HG02588 (cell line): ENCODE results near the gene GSN.

Experiments used
- ATAC-seq: cut with Tn5 transposase; IDR thresholded peaks from one replicate; pipeline ENCODE4 v1.9.1; 2021; ENCODE audit warnings: mild to moderate bottlenecking, moderate library complexity; ENCODE audit not compliant: unreplicated experiment

Gene GSN

DNA sequence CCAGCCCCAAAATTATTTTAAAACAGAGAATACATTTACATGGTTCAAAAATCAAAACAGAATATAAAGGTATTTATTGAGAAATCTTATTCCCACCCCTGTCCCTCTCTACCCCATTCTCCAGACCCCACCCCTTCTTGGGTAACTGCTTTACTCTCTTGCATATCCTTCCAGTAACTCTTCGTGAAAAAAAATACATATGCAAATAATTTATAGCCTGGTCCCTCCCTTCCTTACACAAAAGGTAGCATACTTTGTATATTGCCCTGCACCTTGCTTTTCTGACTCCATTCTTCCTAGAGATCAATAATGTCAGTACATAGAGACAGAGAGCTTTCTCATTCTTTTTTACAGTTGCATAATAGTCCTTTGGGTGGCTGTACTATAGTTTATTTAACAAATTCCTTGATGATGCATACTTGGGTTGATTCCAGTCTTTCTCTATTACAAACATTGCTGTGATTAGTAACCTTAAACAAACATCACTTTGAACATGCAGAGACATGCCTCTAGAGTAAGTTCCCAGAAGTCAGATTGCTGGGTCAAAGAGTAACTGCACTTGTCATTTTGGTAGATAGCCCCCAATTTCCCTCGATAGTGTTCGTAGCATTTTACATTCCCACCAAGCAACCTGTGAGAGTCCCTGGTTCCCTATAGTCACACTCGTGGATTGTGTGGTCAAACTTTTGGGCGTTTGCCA lies 54.2 kb downstream of the GSN start:
- no peak for ATAC-seq

DNA sequence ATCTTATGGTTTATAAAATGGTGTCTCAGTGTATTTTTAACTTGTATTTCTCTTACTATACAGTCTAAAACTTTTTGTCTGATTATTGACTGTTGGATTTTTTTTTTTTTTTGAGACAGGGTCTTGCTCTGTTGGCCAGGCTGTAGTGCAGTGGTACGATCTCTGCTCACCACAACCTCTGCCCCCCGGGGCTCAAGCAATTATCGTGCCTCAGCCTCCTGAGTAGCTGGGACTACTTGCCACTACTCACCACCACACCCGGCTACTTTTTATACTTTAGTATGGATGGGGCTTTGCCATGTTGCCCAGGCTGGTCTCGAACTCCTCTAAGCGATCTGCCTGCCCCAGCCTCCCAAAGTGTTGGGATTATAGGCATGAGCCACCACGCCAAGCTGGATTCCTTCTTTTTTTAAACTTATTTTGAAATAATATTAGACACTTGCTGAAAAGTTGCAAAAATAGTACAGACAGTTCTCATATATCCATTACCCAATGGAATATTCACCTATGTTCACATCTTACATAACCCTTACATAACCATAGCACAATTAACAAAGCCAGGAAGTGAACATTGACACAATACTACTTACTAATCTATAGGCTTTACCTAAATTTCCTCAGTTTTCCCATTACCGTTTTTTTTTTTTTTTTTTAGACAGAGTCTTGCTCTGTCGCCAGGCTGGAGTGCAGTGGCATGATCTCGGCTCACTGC lies 54.9 kb downstream of the GSN start:
- no peak for ATAC-seq

DNA sequence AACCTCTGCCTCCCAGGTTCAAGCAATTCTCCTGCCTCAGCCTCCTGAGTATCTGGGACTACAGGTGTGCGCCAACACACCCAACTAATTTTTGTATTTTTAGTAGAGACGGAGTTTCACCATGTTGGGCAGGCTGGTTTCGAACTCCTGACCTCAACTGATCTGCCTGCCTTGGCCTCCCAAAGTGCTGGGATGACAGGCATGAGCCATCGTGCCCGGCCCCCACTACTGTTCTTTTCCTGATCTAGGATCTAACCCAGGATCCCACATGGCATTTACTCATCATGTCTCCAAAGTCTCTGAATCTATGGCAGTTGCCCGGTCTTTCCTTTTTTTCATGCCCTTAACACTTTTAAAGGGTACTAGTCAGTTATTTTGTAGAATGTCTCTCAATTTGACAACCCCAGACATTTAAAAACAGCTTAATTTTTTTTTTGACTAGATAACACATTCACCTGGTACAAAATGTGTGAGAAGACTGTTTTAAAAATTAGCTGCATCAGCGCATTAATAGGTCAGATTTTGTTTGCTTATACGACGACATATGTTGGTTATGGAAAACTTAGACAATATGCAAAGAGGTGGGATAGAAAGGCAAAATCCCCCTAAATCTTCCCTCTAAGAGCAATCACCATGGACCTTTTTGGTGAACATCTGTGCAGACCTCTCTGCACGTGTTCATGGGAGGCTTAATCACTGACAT lies 55.6 kb downstream of the GSN start:
- ATAC-seq, result no peak

DNA sequence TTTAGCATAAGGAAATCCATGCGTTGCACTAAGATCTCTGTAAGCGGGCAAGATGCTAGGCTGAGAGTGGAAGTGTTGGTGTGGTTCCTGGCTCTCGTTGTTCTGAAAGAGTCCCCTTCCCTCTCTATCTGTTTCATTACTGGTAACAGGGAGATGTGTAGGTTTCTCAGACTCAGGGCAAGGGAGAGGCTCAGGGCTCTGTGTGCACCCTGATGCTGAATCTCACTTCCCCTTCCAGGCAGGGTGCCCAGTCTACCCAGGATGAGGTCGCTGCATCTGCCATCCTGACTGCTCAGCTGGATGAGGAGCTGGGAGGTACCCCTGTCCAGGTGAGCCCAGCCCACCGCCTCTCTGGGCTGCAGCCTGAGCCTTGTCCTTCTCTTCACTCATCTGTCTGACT lies 56.4 kb downstream of the GSN start:
- no peak for ATAC-seq

DNA sequence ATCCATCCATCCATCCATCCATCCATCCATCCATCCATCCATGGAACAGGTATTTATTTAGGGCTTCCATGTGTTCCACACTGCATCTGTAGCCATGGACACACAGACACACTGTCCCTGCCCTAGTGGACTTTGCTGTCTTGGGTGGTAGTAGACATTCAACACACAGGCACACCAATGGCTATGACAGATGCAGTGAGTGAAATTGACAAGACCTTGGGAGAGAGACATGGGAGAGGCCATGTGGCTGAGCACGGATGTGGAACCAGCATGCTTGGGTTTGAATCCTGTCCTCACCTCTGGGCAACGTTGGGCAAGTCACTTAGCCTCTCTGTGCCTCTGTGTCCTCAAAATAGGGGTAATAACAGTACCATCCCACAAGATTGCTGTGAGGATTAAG lies 56.8 kb downstream of the GSN start:
- no peak for ATAC-seq

DNA sequence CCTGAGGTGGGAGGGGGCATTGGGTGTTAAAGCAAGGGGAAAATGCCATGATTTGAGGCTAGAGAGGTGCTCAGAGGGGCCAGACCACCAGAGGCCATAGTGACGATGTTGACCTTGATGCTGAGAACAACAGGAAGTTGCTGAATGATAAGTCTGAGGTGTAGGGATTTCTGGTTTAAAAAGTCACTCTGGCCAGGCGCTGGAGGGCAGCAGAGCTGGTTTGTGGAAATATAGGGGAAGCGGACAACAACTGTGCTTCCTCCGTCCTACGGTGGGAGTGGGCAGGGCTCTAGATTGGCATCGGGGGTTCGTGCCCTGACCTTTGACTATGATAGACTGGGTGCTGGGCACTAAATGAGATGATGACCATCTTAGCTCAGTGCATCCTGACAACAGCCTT lies 57.4 kb downstream of the GSN start:
- no peak for ATAC-seq

DNA sequence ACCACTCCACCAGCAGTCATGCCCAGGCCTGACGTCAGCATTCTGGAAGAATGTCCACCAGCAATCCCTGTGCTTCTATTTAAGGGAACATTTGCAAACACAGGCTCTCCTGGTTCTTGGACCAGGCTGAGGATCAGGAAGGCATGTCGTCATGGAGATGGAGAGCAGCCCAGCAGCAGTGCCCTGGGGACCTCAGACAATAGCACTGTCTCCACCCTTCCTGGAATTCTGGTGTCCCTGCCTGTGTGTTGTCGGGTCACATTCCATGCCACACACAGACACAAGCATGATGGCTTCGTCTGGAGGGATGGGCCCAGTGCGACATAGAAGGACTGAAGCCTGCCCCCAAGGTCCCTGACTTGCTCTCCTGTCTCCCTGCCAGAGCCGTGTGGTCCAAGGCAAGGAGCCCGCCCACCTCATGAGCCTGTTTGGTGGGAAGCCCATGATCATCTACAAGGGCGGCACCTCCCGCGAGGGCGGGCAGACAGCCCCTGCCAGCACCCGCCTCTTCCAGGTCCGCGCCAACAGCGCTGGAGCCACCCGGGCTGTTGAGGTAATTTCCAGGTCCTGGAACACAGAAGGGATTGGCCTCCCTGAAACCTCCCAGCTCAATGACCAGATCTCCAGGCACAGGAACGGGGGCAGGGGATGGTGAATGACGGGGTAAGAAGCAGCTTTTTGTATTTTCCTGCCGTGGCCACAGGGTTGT lies 58.3 kb downstream of the GSN start:
- ATAC-seq, result no peak

DNA sequence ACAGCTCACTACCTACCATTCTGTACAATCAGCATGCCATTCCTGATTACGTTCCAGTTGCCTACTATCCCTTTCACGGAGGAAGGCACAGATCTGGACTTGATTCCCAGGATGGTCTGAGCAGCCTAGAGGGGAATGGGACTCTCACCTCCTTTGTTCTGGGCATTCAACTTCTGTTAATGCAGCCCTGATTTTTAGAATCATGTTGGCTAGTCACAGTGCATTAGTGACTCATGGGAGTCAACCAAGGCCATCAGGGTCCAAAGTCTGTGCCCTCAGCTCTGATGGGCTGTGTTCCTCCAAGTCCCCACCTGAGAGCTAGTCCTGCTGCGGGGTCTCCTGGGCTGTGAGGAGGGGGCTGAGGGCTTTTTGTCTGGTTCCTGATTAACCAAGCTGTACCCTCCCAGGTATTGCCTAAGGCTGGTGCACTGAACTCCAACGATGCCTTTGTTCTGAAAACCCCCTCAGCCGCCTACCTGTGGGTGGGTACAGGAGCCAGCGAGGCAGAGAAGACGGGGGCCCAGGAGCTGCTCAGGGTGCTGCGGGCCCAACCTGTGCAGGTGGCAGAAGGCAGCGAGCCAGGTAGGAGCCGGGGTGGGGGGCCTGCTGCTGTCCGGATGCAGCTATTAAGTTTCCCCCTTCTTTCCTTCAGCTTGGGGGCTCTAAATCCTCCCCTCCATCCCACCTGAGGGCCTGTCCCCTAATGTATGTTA lies 59.1 kb downstream of the GSN start:
- no peak for ATAC-seq

DNA sequence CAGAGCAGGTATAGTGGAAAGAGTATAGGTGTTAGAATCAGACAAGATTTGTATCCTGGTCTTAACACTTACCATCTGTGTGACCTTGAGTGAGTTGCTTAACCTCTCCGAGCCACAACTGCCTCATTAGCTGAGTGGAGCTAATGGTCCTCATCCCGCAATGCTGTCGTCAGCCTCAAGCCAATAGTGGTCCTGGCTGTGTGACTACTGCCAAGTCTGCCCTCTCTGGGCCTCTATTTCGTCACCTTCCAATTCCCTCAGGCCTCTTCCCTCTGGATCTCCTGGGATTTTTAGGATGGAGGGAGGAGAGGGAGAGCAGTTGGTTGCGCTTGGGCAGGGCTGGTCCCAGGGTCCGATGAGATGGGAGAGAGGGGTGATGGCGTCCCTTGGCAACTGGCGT lies 60.5 kb downstream of the GSN start:
- no peak for ATAC-seq

DNA sequence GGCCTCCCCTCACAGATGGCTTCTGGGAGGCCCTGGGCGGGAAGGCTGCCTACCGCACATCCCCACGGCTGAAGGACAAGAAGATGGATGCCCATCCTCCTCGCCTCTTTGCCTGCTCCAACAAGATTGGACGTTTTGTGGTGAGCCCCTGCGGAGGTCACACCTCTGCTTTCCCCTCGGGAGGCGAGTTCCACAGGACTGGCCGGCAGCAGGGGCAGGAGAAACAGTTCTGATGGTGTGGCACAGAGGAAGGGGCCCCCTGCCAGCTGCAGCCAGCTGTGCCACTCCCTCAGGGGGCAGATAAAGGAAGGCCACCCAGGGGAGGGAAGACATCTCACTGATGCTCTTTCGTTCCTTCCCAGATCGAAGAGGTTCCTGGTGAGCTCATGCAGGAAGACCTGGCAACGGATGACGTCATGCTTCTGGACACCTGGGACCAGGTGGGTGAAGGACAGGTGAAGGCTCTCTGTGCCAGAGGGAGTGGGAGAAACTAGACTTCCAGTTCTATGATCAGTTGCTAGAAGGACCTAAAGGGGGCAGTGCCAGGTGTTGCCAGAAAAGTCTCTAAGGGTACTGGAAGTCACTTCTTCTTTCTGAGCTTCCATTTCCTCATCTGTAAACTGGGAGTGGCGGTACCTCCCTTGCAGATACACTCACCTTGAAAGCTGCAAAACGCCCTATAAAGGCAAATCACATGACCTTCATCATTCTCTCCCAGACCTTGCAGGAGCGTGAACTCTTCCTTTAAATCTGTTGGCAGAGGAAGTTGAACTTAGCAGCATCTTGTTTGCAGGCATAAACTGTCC lies 61.1 kb downstream of the GSN start:
- ATAC-seq, result no peak

DNA sequence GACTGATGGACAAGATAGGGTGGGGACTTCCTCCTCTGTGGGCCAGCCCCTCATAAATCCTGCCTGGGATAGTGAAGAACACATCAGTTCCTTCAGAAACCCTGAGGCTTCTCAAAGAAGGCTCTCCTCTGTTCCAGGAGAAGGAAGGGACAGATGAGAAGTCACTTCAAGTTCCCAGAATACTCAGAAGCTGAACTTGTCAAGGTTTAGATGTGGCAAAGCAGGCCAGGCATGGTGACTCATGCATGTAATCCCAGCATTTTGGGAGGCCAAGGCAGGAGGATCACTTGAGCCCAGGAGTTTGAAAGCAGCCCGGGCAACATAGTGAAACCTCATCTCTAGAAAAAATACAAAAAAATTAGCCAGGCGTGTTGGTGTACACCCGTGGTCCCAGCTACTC lies 63.6 kb downstream of the GSN start:
- no peak for ATAC-seq

DNA sequence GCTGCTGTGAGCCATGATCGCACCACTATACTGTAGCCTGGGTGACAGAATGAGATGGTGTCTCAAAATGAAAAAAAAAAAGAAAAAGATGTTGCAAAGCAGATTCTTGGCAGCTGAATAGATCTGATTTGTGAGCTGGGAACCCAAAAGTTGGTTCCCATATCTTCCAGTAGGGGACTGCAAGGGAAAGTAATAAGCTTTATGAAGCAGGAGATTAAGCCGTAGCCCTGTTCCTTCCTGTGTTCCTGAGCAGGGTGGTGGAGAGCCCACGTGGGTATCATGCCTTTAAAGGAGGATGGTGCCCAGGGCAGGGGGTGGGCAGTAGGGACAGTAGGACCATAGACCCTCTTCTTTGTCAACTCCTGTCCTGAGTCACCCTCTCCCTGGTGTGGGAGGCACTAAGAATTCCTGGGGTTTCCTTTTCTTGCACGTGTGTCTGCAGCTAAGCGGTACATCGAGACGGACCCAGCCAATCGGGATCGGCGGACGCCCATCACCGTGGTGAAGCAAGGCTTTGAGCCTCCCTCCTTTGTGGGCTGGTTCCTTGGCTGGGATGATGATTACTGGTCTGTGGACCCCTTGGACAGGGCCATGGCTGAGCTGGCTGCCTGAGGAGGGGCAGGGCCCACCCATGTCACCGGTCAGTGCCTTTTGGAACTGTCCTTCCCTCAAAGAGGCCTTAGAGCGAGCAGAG lies 64.2 kb downstream of the GSN start:
- ATAC-seq, result no peak

DNA sequence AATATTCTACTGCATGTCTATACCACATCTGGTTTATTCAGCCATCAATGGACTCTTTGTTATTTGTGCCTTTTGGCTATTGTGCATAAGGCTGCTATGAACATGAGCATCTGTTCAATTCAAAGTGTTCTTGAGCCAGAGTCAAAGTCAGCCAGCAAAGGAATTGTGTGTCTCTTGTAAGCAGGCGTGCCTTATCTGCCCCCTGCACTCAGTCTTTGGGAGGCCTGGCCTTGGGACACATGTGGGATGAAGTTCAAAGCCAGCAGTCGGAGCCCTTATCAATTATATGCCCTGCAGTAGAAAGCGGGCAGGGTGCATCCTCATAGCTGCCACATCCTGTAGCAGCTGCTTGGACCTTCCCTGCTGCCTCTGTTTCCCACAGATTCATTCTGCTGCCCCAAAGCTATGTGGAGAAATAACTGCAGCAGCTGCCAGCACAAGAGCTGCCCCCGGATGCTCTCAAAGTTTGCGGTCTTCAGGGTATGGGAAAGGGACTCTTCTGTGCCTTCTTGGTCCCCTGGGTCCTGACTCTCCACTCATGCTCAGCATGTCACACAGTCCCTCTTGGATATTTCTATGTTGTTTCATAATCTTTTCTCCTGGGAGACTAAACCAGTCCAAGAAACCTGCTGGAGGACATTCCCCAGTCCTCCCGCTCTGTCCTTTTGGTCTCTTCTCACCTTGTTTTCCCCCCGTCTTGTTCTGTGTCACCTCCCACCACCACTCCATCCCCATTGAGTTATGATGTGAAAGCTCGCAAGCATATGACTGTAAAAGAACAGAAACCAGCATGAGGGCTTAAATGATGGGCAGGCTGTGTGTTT lies 66.2 kb downstream of the GSN start:
- no peak for ATAC-seq

DNA sequence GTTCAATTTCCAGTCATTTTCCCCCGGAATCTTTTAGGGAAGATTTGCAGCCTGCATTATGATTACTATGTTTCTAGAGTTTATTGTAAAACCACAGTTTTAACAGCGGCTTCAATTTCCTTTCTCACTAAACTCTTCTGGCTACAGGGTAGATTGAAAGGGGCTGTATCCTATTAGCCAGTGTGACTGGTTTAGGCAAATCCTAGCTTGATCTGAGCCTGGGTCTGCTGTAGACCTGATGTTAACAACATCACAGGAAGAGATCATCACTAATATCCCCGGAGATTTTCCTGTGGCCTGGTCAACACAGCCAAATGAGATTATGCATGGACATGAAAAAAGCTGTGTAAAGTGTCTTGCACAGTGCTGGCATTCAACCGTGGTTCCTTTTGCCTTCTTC lies 68.7 kb downstream of the GSN start:
- no peak for ATAC-seq

DNA sequence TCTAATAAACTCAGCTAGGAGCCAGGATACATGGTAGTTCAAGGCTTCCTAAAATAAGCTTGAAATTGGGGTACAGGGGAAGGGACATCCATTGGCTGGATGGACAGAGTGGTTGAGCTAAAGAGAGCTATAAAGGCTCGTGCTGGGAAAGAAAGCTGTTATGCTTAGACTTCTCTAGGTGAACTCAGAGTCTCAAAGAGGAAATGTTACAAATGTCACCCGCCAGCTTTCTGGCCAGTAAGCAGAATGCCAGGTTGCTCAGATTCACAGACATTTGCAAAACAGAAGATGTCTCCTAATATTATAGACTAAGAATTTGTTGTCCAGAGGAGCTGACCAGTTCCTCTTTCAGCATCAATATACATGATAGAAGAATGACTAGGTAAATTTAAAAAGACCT lies 71.5 kb downstream of the GSN start:
- ATAC-seq, result no peak

DNA sequence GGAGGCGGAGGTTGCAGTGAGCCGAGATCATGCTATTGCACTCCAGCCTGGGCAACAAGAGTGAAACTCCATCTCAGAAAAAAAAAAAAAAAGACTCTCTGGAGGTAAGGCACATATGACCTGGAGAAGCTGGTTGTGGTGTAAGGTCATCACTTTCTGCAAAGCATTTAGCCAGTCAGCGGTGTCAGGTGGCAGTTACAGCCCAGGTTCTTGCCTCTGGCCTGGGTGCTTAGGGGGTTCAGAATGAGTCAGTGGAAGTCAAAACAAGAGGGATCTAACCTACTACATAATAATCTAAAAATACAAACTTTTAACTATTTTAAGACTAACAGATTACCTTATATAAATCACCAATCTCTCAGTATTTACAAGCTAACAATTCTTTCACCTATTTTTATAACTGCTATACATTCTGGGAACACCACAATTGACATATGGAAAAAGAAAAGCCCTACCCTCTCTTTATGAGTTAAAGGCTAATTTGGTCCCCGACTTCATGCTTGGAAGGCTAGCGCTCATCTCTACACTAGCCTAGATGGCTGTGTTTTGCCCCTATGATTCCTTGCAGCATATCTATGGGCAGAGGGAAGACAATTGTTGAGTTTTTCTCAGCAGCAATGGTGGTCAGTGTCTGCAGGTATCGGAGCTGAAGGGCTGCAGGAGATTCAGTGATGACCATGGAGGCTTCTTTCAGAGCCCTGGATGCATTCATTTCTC lies 72.9 kb downstream of the GSN start:
- peak; percentile 82 for ATAC-seq

DNA sequence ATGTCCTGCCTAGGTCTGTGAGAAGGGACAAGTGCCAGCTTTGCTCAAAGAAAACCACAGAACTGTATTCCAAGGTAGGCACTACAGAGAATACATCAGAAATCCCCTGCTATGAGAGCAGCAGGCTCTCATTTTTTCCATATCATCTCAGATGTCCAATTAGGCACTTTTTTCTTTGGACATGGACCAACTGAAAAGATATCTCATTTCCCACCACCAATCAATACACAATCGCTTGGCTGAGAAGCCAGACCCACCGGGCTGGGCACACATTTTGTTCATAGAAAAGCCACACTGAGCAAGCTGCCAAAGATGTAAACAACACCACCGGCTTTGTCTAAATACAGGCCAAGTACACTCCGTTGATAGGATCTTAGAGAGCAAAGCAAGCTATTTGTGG lies 76.2 kb downstream of the GSN start:
- no peak for ATAC-seq

DNA sequence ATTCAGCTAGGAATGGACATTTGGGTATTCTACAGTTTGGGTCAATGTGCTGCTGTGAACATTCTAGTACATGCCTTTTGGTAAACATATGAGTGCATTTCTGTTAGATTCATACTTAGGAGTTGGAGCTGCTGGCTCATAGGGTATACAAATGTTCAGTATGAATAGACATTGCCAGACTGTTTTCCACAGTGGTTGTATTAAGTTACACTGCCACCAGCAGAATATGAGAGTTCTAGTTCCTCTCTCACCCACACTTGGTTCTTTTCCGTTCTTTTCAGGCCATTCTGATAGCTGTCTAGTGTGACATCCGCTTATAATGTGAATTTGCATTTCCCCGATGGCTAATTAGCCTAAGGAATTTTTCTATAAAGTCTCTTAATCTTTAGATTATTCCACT lies 77.1 kb downstream of the GSN start:
- ATAC-seq, result no peak
